HEK293 (cell line): Measurements from ENCODE around the gene VSTM4.

ENCODE experiments used
- CTCF ChIA-PET: fragments of 350-600 bp; formaldehyde crosslinking; extraction: SDS; loops from one replicate; lab custom pipeline; 2021; ENCODE audit warnings: antibody characterized with exemption; lab: Yijun Ruan, JAX
- POLR2A ChIA-PET: fragments of 300-600 bp; formaldehyde crosslinking; extraction: SDS; loops from one replicate; lab custom pipeline; 2020; ENCODE audit warnings: antibody characterized with exemption, inconsistent platforms; lab: Yijun Ruan, JAX
- H3K27ac ChIP-seq: fragments of 200-500 bp; sonication (Bioruptor generic); 2 replicates; pipeline ENCODE4 v1.5.1; 2014; ENCODE audit warnings: low read depth, low read length, control low read depth, inconsistent platforms; ENCODE audit errors: extremely low read depth
- H3K36me3 ChIP-seq, 2 experiments: fragments of 200-500 bp in 1 of 2; sonication (Bioruptor generic) in 1 of 2; 1 replicate in 1 of 2; 2 replicates in 1 of 2; pipeline ENCODE4 v1.5.1; 2014 to 2017; ENCODE audit warnings: inconsistent platforms in 2 of 2, low read length in 2 of 2; ENCODE audit not compliant: control insufficient read depth in 2 of 2, insufficient read depth in 1 of 2
- H3K4me1 ChIP-seq: fragments of 200-500 bp; sonication (Bioruptor generic); 2 replicates; pipeline ENCODE4 v1.5.1; 2014; ENCODE audit warnings: mild to moderate bottlenecking, low read length, inconsistent platforms; ENCODE audit not compliant: control insufficient read depth, insufficient read depth
- H3K4me3 ChIP-seq: 2 replicates; pipeline ENCODE4 v1.5.1; 2011; ENCODE audit warnings: low read depth, mild to moderate bottlenecking, control low read depth, low read length, moderate library complexity
- H3K9me3 ChIP-seq: fragments of 200-500 bp; sonication (Bioruptor generic); 2 replicates; pipeline ENCODE4 v1.5.1; 2014; ENCODE audit warnings: low read depth, low read length, inconsistent platforms; ENCODE audit not compliant: control insufficient read depth, insufficient read depth
- MZF1 ChIP-seq: fragments of 450-650 bp; formaldehyde crosslinking; IDR thresholded peaks from 2 replicates; pipeline ENCODE4 v1.5.1; 2017; ENCODE audit warnings: missing biosample characterization, missing genetic modification characterization, borderline replicate concordance
- OVOL3 ChIP-seq: fragments of 450-650 bp; formaldehyde crosslinking; IDR thresholded peaks from 2 replicates; pipeline ENCODE4 v1.5.1; 2016; ENCODE audit warnings: missing biosample characterization, missing genetic modification characterization
- PRDM10 ChIP-seq: fragments of 450-650 bp; formaldehyde crosslinking; IDR thresholded peaks from 2 replicates; pipeline ENCODE4 v1.5.1; 2016; ENCODE audit warnings: missing biosample characterization, missing genetic modification characterization
- YY2 ChIP-seq: fragments of 450-650 bp; formaldehyde crosslinking; IDR thresholded peaks from 2 replicates; pipeline ENCODE4 v1.5.1; 2016; ENCODE audit warnings: missing biosample characterization, missing genetic modification characterization
- ZBTB48 ChIP-seq: fragments of 450-650 bp; formaldehyde crosslinking; IDR thresholded peaks from 2 replicates; pipeline ENCODE4 v1.5.1; 2016; ENCODE audit warnings: missing biosample characterization, missing genetic modification characterization
- ZFP69B ChIP-seq: fragments of 450-650 bp; formaldehyde crosslinking; IDR thresholded peaks from 2 replicates; pipeline ENCODE4 v1.5.1; 2016; ENCODE audit warnings: missing biosample characterization, missing genetic modification characterization
- ZNF10 ChIP-seq: fragments of 450-650 bp; formaldehyde crosslinking; IDR thresholded peaks from 2 replicates; pipeline ENCODE4 v1.5.1; 2017; ENCODE audit warnings: missing biosample characterization, missing genetic modification characterization
- ZNF16 ChIP-seq: fragments of 450-650 bp; formaldehyde crosslinking; IDR thresholded peaks from 2 replicates; pipeline ENCODE4 v1.5.1; 2016; ENCODE audit warnings: low read depth, missing biosample characterization, missing genetic modification characterization
- ZNF174 ChIP-seq: fragments of 450-650 bp; formaldehyde crosslinking; IDR thresholded peaks from 2 replicates; pipeline ENCODE4 v1.5.0; 2017; ENCODE audit warnings: missing biosample characterization, mild to moderate bottlenecking, missing genetic modification characterization
- ZNF280C ChIP-seq: fragments of 450-650 bp; formaldehyde crosslinking; IDR thresholded peaks from 2 replicates; pipeline ENCODE4 v1.5.1; 2016; ENCODE audit warnings: missing biosample characterization, missing genetic modification characterization
- ZNF350 ChIP-seq: fragments of 450-650 bp; formaldehyde crosslinking; IDR thresholded peaks from 2 replicates; pipeline ENCODE4 v1.5.0; 2017; ENCODE audit warnings: missing biosample characterization, mild to moderate bottlenecking, missing genetic modification characterization
- ZNF37A ChIP-seq: fragments of 450-650 bp; IDR thresholded peaks from 2 replicates; pipeline ENCODE4 v1.5.1; 2018; ENCODE audit warnings: missing biosample characterization, missing genetic modification characterization
- ZNF521 ChIP-seq: fragments of 450-650 bp; formaldehyde crosslinking; IDR thresholded peaks from 2 replicates; pipeline ENCODE4 v1.5.1; 2017; ENCODE audit warnings: missing biosample characterization, mild to moderate bottlenecking, missing genetic modification characterization
- ZNF624 ChIP-seq: fragments of 450-650 bp; formaldehyde crosslinking; IDR thresholded peaks from 2 replicates; pipeline ENCODE4 v1.5.1; 2017; ENCODE audit warnings: missing biosample characterization, missing genetic modification characterization
- ZNF645 ChIP-seq: fragments of 450-650 bp; formaldehyde crosslinking; IDR thresholded peaks from 2 replicates; pipeline ENCODE4; 2016; ENCODE audit warnings: missing biosample characterization, missing genetic modification characterization
- ZNF670 ChIP-seq: fragments of 450-650 bp; formaldehyde crosslinking; IDR thresholded peaks from 2 replicates; pipeline ENCODE4 v1.5.1; 2016; ENCODE audit warnings: missing biosample characterization, missing genetic modification characterization, low read depth
- ZSCAN16 ChIP-seq: fragments of 450-650 bp; formaldehyde crosslinking; IDR thresholded peaks from 2 replicates; pipeline ENCODE4 v1.5.1; 2016; ENCODE audit warnings: missing biosample characterization, missing genetic modification characterization

Gene VSTM4

GRCh38 chr10:49104323-49104722, 11.0 kb downstream of the VSTM4 start:
- no peak for TF ChIP-seq ZNF10 (tag by site-specific recombination)
- TF ChIP-seq ZFP69B (tag by site-specific recombination) = no peak
- TF ChIP-seq ZNF174 (tag by site-specific recombination) = no peak
- Histone ChIP-seq H3K4me1 (no peaks in the 10 kb centered on the region), H3K9me3 (no peaks in the 10 kb centered on the region), H3K4me3 (no peak overlapping the region), H3K36me3 (peaks cover 0 to 8% of the 10 kb centered on the region in 2 experiments; a peak in 1 of 3 replicates), H3K27ac (no peak overlapping the region)
- ChIA-PET POLR2A (no interaction called here), CTCF (no interaction called here)

- peaks cover 0 to 8% of the 10 kb centered on the region in 2 experiments; a peak in 1 of 3 replicates for H3K36me3 ChIP-seq
- H3K4me3 ChIP-seq = no peak overlapping the region
- H3K27ac ChIP-seq = no peak overlapping the region
- POLR2A ChIA-PET = no interaction called here
- TF ChIP-seq ZNF645 (tag by site-specific recombination) (no peak), ZNF280C (tag by site-specific recombination) (no peak), ZSCAN16 (tag by site-specific recombination) (no peak), ZNF37A (tag by site-specific recombination) (no peak), ZNF16 (tag by site-specific recombination) (no peak), MZF1 (tag by site-specific recombination) (no peak), ZNF624 (tag by site-specific recombination) (no peak), ZNF350 (tag by site-specific recombination) (no peak), ZNF521 (tag by site-specific recombination) (no peak), ZNF670 (tag by site-specific recombination) (no peak), PRDM10 (tag by site-specific recombination) (no peak), YY2 (no peak), ZBTB48 (tag by site-specific recombination) (no peak), OVOL3 (no peak)
- TF ChIP-seq, all 188 proteins: peak for 0
- no peaks in the 10 kb centered on the region for H3K9me3 ChIP-seq
- CTCF ChIA-PET = interaction anchor here (0.9 kb wide), 1 partner anchor 447 kb away, joined by 3 read pairs; no protein-coding TSS in a partner anchor
- H3K4me1 ChIP-seq = no peaks in the 10 kb centered on the region
These were observed 11.6 kb downstream of the VSTM4 start for GRCh38 chr10:49103761-49104160.
